Mesenchymal stem cell (in vitro differentiated cells and primary cell): ENCODE results near the gene VASH1.

Source experiments
- DNase-seq: peaks from one replicate; pipeline ENCODE4 v3.0.0-alpha.2; 2013
- H2AFZ ChIP-seq: one replicate; pipeline ENCODE4 v1.6.1; 2013; ENCODE audit warnings: low read depth, mild to moderate bottlenecking, control low read depth, inconsistent platforms, low read length, moderate library complexity
- H2AK5ac ChIP-seq: 2 replicates; pipeline ENCODE4 v1.6.1; 2013; ENCODE audit warnings: low read length, moderate library complexity, mild to moderate bottlenecking, inconsistent platforms; ENCODE audit not compliant: severe bottlenecking
- H2BK120ac ChIP-seq: one replicate; pipeline ENCODE4 v1.6.1; 2013; ENCODE audit warnings: low read depth, mild to moderate bottlenecking, inconsistent platforms, low read length, moderate library complexity
- H2BK12ac ChIP-seq, 2 experiments: one replicate each; pipeline ENCODE4 v1.6.1; 2013; ENCODE audit warnings: inconsistent platforms in 2 of 2, low read length in 2 of 2, mild to moderate bottlenecking in 2 of 2, moderate library complexity in 2 of 2, control low read depth in 1 of 2
- H2BK15ac ChIP-seq: one replicate; pipeline ENCODE4 v1.6.1; 2013; ENCODE audit warnings: mild to moderate bottlenecking, low read depth, inconsistent platforms; ENCODE audit not compliant: poor library complexity, severe bottlenecking
- H2BK5ac ChIP-seq: 2 replicates; pipeline ENCODE4 v1.6.1; 2013; ENCODE audit warnings: low read depth, mild to moderate bottlenecking, low read length, control low read depth, inconsistent platforms; ENCODE audit not compliant: poor library complexity, severe bottlenecking
- H3K14ac ChIP-seq, 2 experiments: one replicate each; pipeline ENCODE4 v1.6.1; 2013; ENCODE audit warnings: inconsistent platforms in 2 of 2, low read length in 2 of 2, control low read depth in 1 of 2, mild to moderate bottlenecking in 1 of 2, moderate library complexity in 1 of 2
- H3K18ac ChIP-seq, 2 experiments: one replicate each; pipeline ENCODE4 v1.6.1; 2013; ENCODE audit warnings: inconsistent platforms in 2 of 2, low read length in 2 of 2, control low read depth in 1 of 2, low read depth in 1 of 2, mild to moderate bottlenecking in 1 of 2
- H3K23ac ChIP-seq, 2 experiments: one replicate each; pipeline ENCODE4 v1.6.1; 2013; ENCODE audit warnings: inconsistent platforms in 2 of 2, low read length in 2 of 2, mild to moderate bottlenecking in 2 of 2, moderate library complexity in 2 of 2, control low read depth in 1 of 2
- H3K27ac ChIP-seq: 2 replicates; pipeline ENCODE4 v1.5.1; 2013; ENCODE audit warnings: mild to moderate bottlenecking, moderate library complexity, low read length, control low read depth, inconsistent platforms; ENCODE audit not compliant: poor library complexity, severe bottlenecking
- H3K27me3 ChIP-seq, 2 experiments: 2 replicates each; pipeline versions ENCODE4 v1.6.1 to v1.7.0; 2013; ENCODE audit warnings: low read length in 2 of 2, mild to moderate bottlenecking in 2 of 2, moderate library complexity in 2 of 2, control low read depth in 1 of 2, inconsistent platforms in 1 of 2; ENCODE audit not compliant: control insufficient read depth in 1 of 2, insufficient read depth in 1 of 2
- H3K36me3 ChIP-seq, 2 experiments: 2 replicates each; pipeline versions ENCODE4 v1.6.1 to v1.7.0; 2013; ENCODE audit warnings: low read length in 2 of 2, control low read depth in 1 of 2, inconsistent platforms in 1 of 2, low read depth in 1 of 2, mild to moderate bottlenecking in 1 of 2; ENCODE audit not compliant: insufficient read depth in 2 of 2, control insufficient read depth in 1 of 2
- H3K4ac ChIP-seq, 2 experiments: one replicate each; pipeline ENCODE4 v1.6.1; 2013; ENCODE audit warnings: inconsistent platforms in 2 of 2, low read length in 2 of 2, mild to moderate bottlenecking in 2 of 2, moderate library complexity in 2 of 2, control low read depth in 1 of 2, low read depth in 1 of 2
- H3K4me1 ChIP-seq: 2 replicates; pipeline ENCODE4 v1.6.1; 2013; ENCODE audit warnings: low read depth, low read length, control low read depth; ENCODE audit not compliant: control insufficient read depth, insufficient read depth
- H3K4me2 ChIP-seq: 2 replicates; pipeline ENCODE4 v1.6.1; 2013; ENCODE audit warnings: low read length, mild to moderate bottlenecking, inconsistent platforms; ENCODE audit not compliant: poor library complexity, severe bottlenecking
- H3K4me3 ChIP-seq, 2 experiments: 2 replicates each; pipeline versions ENCODE4 v1.5.1 to v1.7.0; 2013; ENCODE audit warnings: low read length in 2 of 2, mild to moderate bottlenecking in 2 of 2, control low read depth in 1 of 2, low read depth in 1 of 2; ENCODE audit not compliant: insufficient read depth in 1 of 2
- H3K79me1 ChIP-seq: replicated peaks from 2 replicates; pipeline ENCODE4 v1.6.1; 2013; ENCODE audit warnings: mild to moderate bottlenecking, control low read depth, low read length, inconsistent platforms; ENCODE audit not compliant: poor library complexity, severe bottlenecking
- H3K9ac ChIP-seq: 2 replicates; pipeline ENCODE4 v1.7.0; 2013; ENCODE audit warnings: mild to moderate bottlenecking, low read length, moderate library complexity
- H3K9me3 ChIP-seq: 2 replicates; pipeline ENCODE4 v1.7.0; 2013; ENCODE audit warnings: mild to moderate bottlenecking, low read length; ENCODE audit not compliant: control insufficient read depth
- H4K8ac ChIP-seq: one replicate; pipeline ENCODE4 v1.6.1; 2013; ENCODE audit warnings: inconsistent platforms, mild to moderate bottlenecking, low read length, moderate library complexity
- H4K91ac ChIP-seq: one replicate; pipeline ENCODE4 v1.6.1; 2013; ENCODE audit warnings: mild to moderate bottlenecking, low read length, inconsistent platforms
- WGBS: methylation state at CpG from one replicate; pipeline ENCODE4 v1.1.7; 2013; ENCODE audit warnings: mixed read lengths; 5-methylcytosine and 5-hydroxymethylcytosine counted together

VASH1 gene

GRCh38 chr14:76776428-76777251 lies 15.4 kb downstream of the VASH1 start:
- peaks cover 33% of the 10 kb centered on the region for H3K4me1 ChIP-seq
- no peaks in the 10 kb centered on the region for H3K27me3 ChIP-seq
- H3K79me1 ChIP-seq, result no peaks in the 10 kb centered on the region
- no peak overlapping the region for H3K9ac ChIP-seq
- no peak overlapping the region for H2BK5ac ChIP-seq
- no peak overlapping the region for H3K18ac ChIP-seq
- no peak overlapping the region for H2AK5ac ChIP-seq
- H2BK120ac ChIP-seq, result peak overlapping the region; percentile 15
- peak overlapping the region in 1 of 2 experiments; percentile 60 for H3K14ac ChIP-seq
- WGBS, result 88% methylated on average over 6 of the region's 10 CpGs
- peak overlapping the region; percentile 35 for H4K91ac ChIP-seq
- H3K23ac ChIP-seq, result no peak overlapping the region
- no peak overlapping the region for H4K8ac ChIP-seq
- no peak overlapping the region for H3K4ac ChIP-seq
- no peak overlapping the region for H2AFZ ChIP-seq
- H2BK12ac ChIP-seq, result no peak overlapping the region
- no peak overlapping the region for H3K4me3 ChIP-seq
- H3K36me3 ChIP-seq, result peaks cover 3 to 36% of the 10 kb centered on the region in 2 experiments
- H3K27ac ChIP-seq, result no peak overlapping the region
- H3K9me3 ChIP-seq, result no peaks in the 10 kb centered on the region
- H2BK15ac ChIP-seq, result no peak overlapping the region
- no peak overlapping the region for H3K4me2 ChIP-seq
- no peak for DNase-seq

GRCh38 chr14:76777721-76778120 lies 16.5 kb downstream of the VASH1 start:
- no peak overlapping the region for H2BK5ac ChIP-seq
- H4K8ac ChIP-seq, result no peak overlapping the region
- no peaks in the 10 kb centered on the region for H3K27me3 ChIP-seq
- no peaks in the 10 kb centered on the region for H3K9me3 ChIP-seq
- H2AFZ ChIP-seq, result no peak overlapping the region
- peaks cover 12 to 46% of the 10 kb centered on the region in 2 experiments for H3K36me3 ChIP-seq
- H2BK12ac ChIP-seq, result no peak overlapping the region
- WGBS, result 94% methylated on average over 5 of the region's 9 CpGs
- H3K27ac ChIP-seq, result no peak overlapping the region
- H3K4me2 ChIP-seq, result no peak overlapping the region
- no peak overlapping the region for H3K14ac ChIP-seq
- H3K23ac ChIP-seq, result no peak overlapping the region
- no peak overlapping the region for H3K4ac ChIP-seq
- H2BK120ac ChIP-seq, result no peak overlapping the region
- H3K9ac ChIP-seq, result no peak overlapping the region
- H3K4me1 ChIP-seq, result peaks cover 30% of the 10 kb centered on the region
- H2BK15ac ChIP-seq, result no peak overlapping the region
- no peak overlapping the region for H3K4me3 ChIP-seq
- no peak for DNase-seq
- H3K79me1 ChIP-seq, result no peaks in the 10 kb centered on the region
- H4K91ac ChIP-seq, result no peak overlapping the region
- no peak overlapping the region for H3K18ac ChIP-seq
- no peak overlapping the region for H2AK5ac ChIP-seq

GRCh38 chr14:76778546-76779215 lies 17.4 kb downstream of the VASH1 start:
- H3K9me3 ChIP-seq, result no peaks in the 10 kb centered on the region
- H2AK5ac ChIP-seq, result no peak overlapping the region

More at GRCh38 chr14:76778546-76779215, 17.4 kb downstream of the VASH1 start:
- Histone ChIP-seq H2AFZ (no peak overlapping the region), H2BK5ac (no peak overlapping the region), H2BK12ac (no peak overlapping the region), H2BK120ac (no peak overlapping the region), H3K14ac (no peak overlapping the region), H2BK15ac (no peak overlapping the region), H4K91ac (peak overlapping the region; percentile 10), H4K8ac (no peak overlapping the region), H3K27ac (no peak overlapping the region), H3K9ac (no peak overlapping the region), H3K4me1 (peaks cover 24% of the 10 kb centered on the region), H3K27me3 (no peaks in the 10 kb centered on the region), H3K23ac (no peak overlapping the region), H3K79me1 (no peaks in the 10 kb centered on the region), H3K36me3 (peaks cover 12 to 55% of the 10 kb centered on the region in 2 experiments), H3K4me3 (no peak overlapping the region), H3K4ac (no peak overlapping the region), H3K4me2 (no peak overlapping the region), H3K18ac (no peak overlapping the region)
- DNase-seq, result no peak
- WGBS, result 91% methylated on average over 16 of the region's 16 CpGs
